ENCODE measurements around the gene HSPB1.

GRCh38 chr7:76267894-76268183 lies 34.6 kb upstream of the HSPB1 start:
- TF ChIP-seq CTBP1 (IDR thresholded peaks at IDR 0.05; ENCODE audit: borderline replicate concordance) = no peak
- no peak for TF ChIP-seq LEF1 (IDR thresholded peaks at IDR 0.05; ENCODE audit: borderline replicate concordance)
- no peak for TF ChIP-seq SUZ12 (IDR thresholded peaks at IDR 0.05)
- TF ChIP-seq FOXA1 (IDR thresholded peaks at IDR 0.05) = no peak
- no peak for TF ChIP-seq BHLHE40 (IDR thresholded peaks at IDR 0.05; ENCODE audit: borderline replicate concordance)
- no peak for TF ChIP-seq TARDBP (IDR thresholded peaks at IDR 0.05)
- no peak for TF ChIP-seq SP1 (IDR thresholded peaks at IDR 0.05)
- no peak for TF ChIP-seq L3MBTL2 (conservative IDR thresholded peaks at IDR 0.05)
- TF ChIP-seq FOXM1 (IDR thresholded peaks at IDR 0.05; ENCODE audit: borderline replicate concordance) = no peak

Data from HEK293T (cell line).